PC-9 (cell line): ENCODE measurements around the gene LTC4S.

Experiments
- EZH2 ChIP-seq: fragments of 200-600 bp; sonication (generic); IDR thresholded peaks from 2 replicates; pipeline ENCODE4 v1.8.0; 2017; ENCODE audit warnings: antibody characterized with exemption, low read depth
- TF ChIP-seq, protein P1 (sequence below): fragments of 200-600 bp; sonication (generic); conservative IDR thresholded peaks from 2 replicates; pipeline ENCODE4 v1.6.1; 2017; ENCODE audit warnings: mixed run types, antibody characterized with exemption, mild to moderate bottlenecking, moderate library complexity

DNA sequence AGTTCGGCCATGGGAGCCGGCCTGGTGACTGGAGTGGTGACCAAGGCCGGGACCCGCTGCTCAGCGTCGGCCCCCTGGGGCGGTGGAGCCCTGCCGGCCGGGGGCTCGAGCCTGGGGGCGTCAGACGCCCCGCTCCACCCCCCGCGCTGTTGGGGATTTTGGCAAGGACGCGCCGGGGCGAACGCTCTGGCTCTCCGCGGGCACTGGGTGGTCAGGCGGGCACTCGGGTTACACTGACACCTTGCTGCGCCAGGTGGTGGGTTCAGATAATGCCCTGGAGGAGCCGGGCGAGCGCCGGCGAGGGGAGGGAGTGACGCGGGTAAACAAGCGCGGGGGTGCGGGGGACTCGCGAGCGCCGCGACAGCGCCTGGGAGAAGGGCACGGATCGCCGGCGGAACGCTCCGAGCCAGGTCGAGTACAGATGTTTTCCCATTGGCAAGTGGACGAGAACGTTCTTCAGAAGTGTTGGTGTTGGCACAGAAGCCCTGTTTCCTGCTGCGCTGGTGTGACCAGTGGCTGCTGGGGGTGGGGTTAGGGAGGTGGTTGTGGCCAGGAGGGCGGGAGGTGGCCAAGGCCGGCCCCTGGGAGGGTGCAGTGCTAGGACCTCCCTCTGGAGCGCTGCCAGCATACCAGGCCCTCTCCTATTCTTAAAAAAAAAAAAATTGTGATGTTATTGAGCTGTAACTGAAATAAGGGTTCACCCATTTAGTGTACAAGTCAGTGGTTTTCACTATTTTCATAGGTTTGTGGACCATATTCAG lies 27.7 kb downstream of the LTC4S start:
- TF ChIP-seq, protein P1, sequence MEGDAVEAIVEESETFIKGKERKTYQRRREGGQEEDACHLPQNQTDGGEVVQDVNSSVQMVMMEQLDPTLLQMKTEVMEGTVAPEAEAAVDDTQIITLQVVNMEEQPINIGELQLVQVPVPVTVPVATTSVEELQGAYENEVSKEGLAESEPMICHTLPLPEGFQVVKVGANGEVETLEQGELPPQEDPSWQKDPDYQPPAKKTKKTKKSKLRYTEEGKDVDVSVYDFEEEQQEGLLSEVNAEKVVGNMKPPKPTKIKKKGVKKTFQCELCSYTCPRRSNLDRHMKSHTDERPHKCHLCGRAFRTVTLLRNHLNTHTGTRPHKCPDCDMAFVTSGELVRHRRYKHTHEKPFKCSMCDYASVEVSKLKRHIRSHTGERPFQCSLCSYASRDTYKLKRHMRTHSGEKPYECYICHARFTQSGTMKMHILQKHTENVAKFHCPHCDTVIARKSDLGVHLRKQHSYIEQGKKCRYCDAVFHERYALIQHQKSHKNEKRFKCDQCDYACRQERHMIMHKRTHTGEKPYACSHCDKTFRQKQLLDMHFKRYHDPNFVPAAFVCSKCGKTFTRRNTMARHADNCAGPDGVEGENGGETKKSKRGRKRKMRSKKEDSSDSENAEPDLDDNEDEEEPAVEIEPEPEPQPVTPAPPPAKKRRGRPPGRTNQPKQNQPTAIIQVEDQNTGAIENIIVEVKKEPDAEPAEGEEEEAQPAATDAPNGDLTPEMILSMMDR, result no peak
- TF ChIP-seq EZH2, result no peak
